Esophagus squamous epithelium (tissue), 5 donors: Measurements from ENCODE around the gene CD300LG. TPM values are rescaled to one million over a fixed set of nuclear protein-coding genes. Genes with fewer than 3 reads are reported as not detected.

Source experiments
- DNase-seq: peaks from one replicate; lab custom pipeline; 2025; lab: John Stamatoyannopoulos, UW
- H3K27ac ChIP-seq, 4 donors: fragments of 200-600 bp; sonication (generic); one replicate each; pipeline ENCODE4 v1.5.1; 2016 to 2019; ENCODE audit warnings: mild to moderate bottlenecking in 1 of 4
- H3K27me3 ChIP-seq, 4 donors: fragments of 200-600 bp; sonication (generic); 1 replicate in 3 of 4; 2 replicates in 1 of 4; pipeline versions ENCODE4 v1.5.1 to v1.6.0; 2017 to 2021; ENCODE audit warnings: antibody characterized with exemption in 1 of 4
- H3K36me3 ChIP-seq, 3 donors: fragments of 200-600 bp; sonication (generic); one replicate each; pipeline ENCODE4 v1.5.1; 2016 to 2019
- H3K4me1 ChIP-seq, 3 donors: fragments of 200-600 bp; sonication (generic); one replicate each; pipeline ENCODE4 v1.5.1; 2017 to 2019
- H3K4me3 ChIP-seq, 4 donors: fragments of 200-600 bp; sonication (generic); 1 replicate in 3 of 4; 2 replicates in 1 of 4; pipeline ENCODE4 v1.5.1; 2016 to 2019; ENCODE audit warnings: mild to moderate bottlenecking in 2 of 4, moderate library complexity in 1 of 4
- H3K9me3 ChIP-seq, 3 donors: fragments of 200-600 bp; sonication (generic); one replicate each; pipeline ENCODE4 v1.5.1; 2016 to 2019
- POLR2A ChIP-seq, 4 donors: fragments of 450-650 bp; IDR thresholded peaks; one replicate each; pipeline ENCODE4 v1.6.1; 2017; ENCODE audit warnings: antibody characterized with exemption in 4 of 4, mild to moderate bottlenecking in 4 of 4, moderate library complexity in 3 of 4
- WGBS, 2 donors: methylation state at CpG; one replicate each; pipeline ENCODE4 v1.1.5; 2018; 5-methylcytosine and 5-hydroxymethylcytosine counted together
- intact Hi-C: fragments of 100-400 bp; cut with DNase I; formaldehyde crosslinking; loops from one replicate; pipeline ENCODE4 v1.15.0; 2022
- total RNA-seq, 4 donors: library from RNA; depleted of rRNA; stranded (reverse); fragments of >200 nt; gene quantifications; one replicate each; pipeline ENCODE4 v1.1.0, GENCODE V29; 2016
- TF ChIP-seq, protein P1 (sequence below), 6 experiments: fragments of 450-650 bp in 4 of 6; fragments of 200-600 bp in 2 of 6; sonication (generic) in 2 of 6; IDR thresholded peaks; one replicate each; pipeline ENCODE4 v1.5.1; 2016 to 2019; ENCODE audit warnings: antibody characterized with exemption in 6 of 6, mild to moderate bottlenecking in 4 of 6, moderate library complexity in 4 of 6
- donor health status: DM: yes; HTN: yes; CAD: no.

The CD300LG gene
- total RNA-seq, 4 donors from 2014 or later: 0.30 to 2.3 (median 0.94) TPM

DNA sequence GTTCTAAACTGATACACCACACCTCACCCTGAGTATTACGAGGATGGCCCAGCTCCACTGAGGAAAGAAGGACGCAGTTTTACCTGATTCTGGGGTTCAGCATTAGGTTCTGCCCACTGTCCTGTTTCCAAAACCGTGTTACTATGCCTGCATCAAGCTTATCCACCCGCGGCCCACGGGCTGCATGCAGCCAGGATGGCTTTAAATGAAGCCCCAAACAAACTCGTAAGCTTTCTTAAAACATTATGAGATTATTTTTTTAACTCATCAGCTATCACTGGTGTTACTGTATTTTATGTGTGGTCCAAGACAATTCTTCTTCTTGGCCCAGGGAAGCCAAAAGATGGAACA is 4.0 kb upstream of the CD300LG start:
- Histone ChIP-seq H3K36me3 (no peaks in the 10 kb centered on the region), H3K4me1 (peaks cover 0 to 46% (median 16%) of the 10 kb centered on the region in 3 donors), H3K27me3 (peaks cover 0 to 7% (median 0%) of the 10 kb centered on the region in 4 donors), H3K27ac (peak overlapping the region in 2 of 4 donors; percentile 29 to 40), H3K4me3 (no peak overlapping the region), H3K9me3 (no peaks in the 10 kb centered on the region)
- WGBS, 2 donors: 64 to 69% methylated on average over 7 of the region's 7 CpGs
- no peak for TF ChIP-seq POLR2A (IDR thresholded peaks at IDR 0.05)
- TF ChIP-seq, protein P1, sequence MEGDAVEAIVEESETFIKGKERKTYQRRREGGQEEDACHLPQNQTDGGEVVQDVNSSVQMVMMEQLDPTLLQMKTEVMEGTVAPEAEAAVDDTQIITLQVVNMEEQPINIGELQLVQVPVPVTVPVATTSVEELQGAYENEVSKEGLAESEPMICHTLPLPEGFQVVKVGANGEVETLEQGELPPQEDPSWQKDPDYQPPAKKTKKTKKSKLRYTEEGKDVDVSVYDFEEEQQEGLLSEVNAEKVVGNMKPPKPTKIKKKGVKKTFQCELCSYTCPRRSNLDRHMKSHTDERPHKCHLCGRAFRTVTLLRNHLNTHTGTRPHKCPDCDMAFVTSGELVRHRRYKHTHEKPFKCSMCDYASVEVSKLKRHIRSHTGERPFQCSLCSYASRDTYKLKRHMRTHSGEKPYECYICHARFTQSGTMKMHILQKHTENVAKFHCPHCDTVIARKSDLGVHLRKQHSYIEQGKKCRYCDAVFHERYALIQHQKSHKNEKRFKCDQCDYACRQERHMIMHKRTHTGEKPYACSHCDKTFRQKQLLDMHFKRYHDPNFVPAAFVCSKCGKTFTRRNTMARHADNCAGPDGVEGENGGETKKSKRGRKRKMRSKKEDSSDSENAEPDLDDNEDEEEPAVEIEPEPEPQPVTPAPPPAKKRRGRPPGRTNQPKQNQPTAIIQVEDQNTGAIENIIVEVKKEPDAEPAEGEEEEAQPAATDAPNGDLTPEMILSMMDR (IDR thresholded peaks at IDR 0.05): no peak
- no peak for DNase-seq
- intact Hi-C loops: no loop called here

DNA sequence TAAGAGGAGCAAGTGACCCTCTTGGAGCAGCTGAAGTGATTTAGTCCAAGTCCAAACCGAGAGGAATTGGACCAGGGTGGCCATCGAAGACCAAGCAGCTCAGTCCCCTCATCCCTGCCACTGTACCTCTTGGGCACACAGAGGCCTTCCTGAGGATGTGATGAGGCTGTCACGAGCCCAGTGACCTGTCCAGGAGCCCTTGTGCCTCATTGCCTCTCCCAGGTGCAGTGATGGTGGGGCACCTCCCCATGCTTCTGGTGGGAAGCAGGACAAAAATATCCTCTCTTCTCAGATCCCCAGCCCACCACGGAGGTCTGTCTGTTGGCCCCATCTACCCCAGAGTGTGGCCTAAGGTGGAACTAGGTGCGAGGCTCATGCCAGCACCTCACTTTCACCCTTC is 2.7 kb upstream of the CD300LG start:
- Histone ChIP-seq H3K27ac (no peak overlapping the region), H3K36me3 (no peaks in the 10 kb centered on the region), H3K9me3 (no peaks in the 10 kb centered on the region), H3K27me3 (peaks cover 0 to 13% (median 0%) of the 10 kb centered on the region in 4 donors), H3K4me3 (no peak overlapping the region), H3K4me1 (peaks cover 0 to 46% (median 16%) of the 10 kb centered on the region in 3 donors)
- 63 to 72% methylated on average over 4 to 5 of the region's 5 CpGs for WGBS, 2 donors
- DNase-seq: no peak
- TF ChIP-seq POLR2A (IDR thresholded peaks at IDR 0.05): no peak
- TF ChIP-seq, protein P1 (IDR thresholded peaks at IDR 0.05): no peak
- intact Hi-C loops: no loop called here

DNA sequence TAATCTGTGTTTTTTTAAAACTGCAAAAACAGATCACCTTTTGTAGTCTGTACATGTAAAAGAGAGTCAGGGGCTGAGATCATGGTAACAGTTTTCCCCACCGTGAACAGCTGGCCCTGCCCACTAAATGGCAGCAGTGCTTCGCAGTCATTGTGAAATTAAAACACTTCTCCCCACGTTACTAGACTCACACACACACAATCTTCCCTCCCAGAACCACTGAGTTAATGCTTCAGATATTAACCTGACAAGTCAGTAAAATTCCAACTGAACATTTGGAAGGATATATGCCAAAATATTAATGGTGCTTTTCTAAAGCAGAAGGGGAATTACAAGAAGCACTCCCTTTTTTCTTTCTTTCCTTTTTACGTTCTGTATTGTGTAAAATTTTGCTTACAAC is 1.2 kb upstream of the CD300LG start:
- DNase-seq: no peak
- H3K36me3 ChIP-seq: no peaks in the 10 kb centered on the region
- intact Hi-C loops: loop anchor here (5.0 kb wide), 1 partner anchor 58 kb away; no protein-coding TSS in a partner anchor
- H3K9me3 ChIP-seq: no peaks in the 10 kb centered on the region
- peak overlapping the region in 3 of 4 donors; percentile 16 to 33 (median 27) for H3K27ac ChIP-seq
- H3K27me3 ChIP-seq: peaks cover 0 to 15% (median 0%) of the 10 kb centered on the region in 4 donors
- TF ChIP-seq, protein P1 (IDR thresholded peaks at IDR 0.05): no peak
- no peak for TF ChIP-seq POLR2A (IDR thresholded peaks at IDR 0.05)
- H3K4me1 ChIP-seq: peaks cover 0 to 32% (median 2%) of the 10 kb centered on the region in 3 donors
- 43 to 56% methylated on average over 4 of the region's 4 CpGs for WGBS, 2 donors
- H3K4me3 ChIP-seq: no peak overlapping the region

DNA sequence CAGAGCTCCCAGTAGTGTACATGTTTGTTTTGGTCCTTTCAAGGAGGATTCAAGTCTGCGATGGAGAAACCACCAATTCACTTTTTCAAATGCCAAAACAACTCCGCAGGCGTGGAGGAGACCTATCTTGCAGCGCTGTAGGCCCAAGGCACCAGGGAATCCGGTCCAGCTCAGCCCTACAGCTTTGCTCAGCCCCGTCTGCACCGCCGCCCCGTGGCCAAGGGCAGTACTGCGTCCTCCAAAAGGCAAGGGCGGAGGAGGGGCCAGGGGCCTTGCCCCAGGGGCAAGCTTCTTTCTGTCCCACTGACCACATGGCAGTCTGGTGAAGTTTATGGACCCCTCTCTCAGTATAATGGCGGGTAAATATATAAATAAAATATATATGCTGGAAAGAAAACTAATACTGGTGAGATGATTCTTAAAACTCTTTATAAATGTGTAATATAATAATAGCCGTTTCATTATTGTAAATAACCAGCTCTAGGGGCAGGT is 709 bp upstream of the CD300LG start:
- Histone ChIP-seq H3K27me3 (peaks cover 0 to 15% (median 0%) of the 10 kb centered on the region in 4 donors), H3K9me3 (no peaks in the 10 kb centered on the region), H3K36me3 (no peaks in the 10 kb centered on the region), H3K4me3 (no peak overlapping the region), H3K4me1 (peaks cover 0 to 27% (median 0%) of the 10 kb centered on the region in 3 donors), H3K27ac (peak overlapping the region in 3 of 4 donors; percentile 16 to 33 (median 27))
- no peak for DNase-seq
- intact Hi-C loops: loop anchor here (5.0 kb wide), 1 partner anchor 59 kb away; no protein-coding TSS in a partner anchor
- TF ChIP-seq, protein P1 (IDR thresholded peaks at IDR 0.05): peak; percentile 79 to 99 (median 98)
- TF ChIP-seq POLR2A (IDR thresholded peaks at IDR 0.05): no peak
- WGBS, 2 donors: 6% methylated on average over 7 of the region's 13 CpGs

DNA sequence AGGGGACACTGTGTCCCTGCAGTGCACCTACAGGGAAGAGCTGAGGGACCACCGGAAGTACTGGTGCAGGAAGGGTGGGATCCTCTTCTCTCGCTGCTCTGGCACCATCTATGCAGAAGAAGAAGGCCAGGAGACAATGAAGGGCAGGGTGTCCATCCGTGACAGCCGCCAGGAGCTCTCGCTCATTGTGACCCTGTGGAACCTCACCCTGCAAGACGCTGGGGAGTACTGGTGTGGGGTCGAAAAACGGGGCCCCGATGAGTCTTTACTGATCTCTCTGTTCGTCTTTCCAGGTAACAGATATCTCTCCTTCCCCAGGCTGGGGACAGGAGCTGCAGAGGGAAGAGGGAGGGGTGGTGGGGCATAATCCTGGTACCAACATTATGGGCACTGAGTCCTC is 1.6 kb downstream of the CD300LG start:
- no peaks in the 10 kb centered on the region for H3K9me3 ChIP-seq
- intact Hi-C loops: loop anchor here (5.0 kb wide), 1 partner anchor 61 kb away; no protein-coding TSS in a partner anchor
- no peak overlapping the region for H3K4me3 ChIP-seq
- TF ChIP-seq POLR2A (IDR thresholded peaks at IDR 0.05): no peak
- TF ChIP-seq, protein P1 (IDR thresholded peaks at IDR 0.05): no peak
- 74 to 87% methylated on average over 6 to 7 of the region's 10 CpGs for WGBS, 2 donors
- peaks cover 0 to 34% (median 0%) of the 10 kb centered on the region in 4 donors for H3K27me3 ChIP-seq
- H3K36me3 ChIP-seq: no peaks in the 10 kb centered on the region
- no peak for DNase-seq
- H3K27ac ChIP-seq: no peak overlapping the region
- H3K4me1 ChIP-seq: peaks cover 0 to 18% (median 0%) of the 10 kb centered on the region in 3 donors
